OCI-LY1 (cell line): ENCODE results near the gene BICD2.

Experiments
- H2AFZ ChIP-seq: fragments of 200-600 bp; sonication (generic), shearing (Covaris generic); 2 replicates; pipeline ENCODE4 v1.6.0; 2014; ENCODE audit warnings: antibody characterized with exemption, mild to moderate bottlenecking, low read length
- H3F3A ChIP-seq: fragments of 200-600 bp; sonication (generic), shearing (Covaris generic); 2 replicates; pipeline ENCODE4 v1.6.0; 2014; ENCODE audit warnings: mild to moderate bottlenecking, antibody characterized with exemption, low read length, moderate library complexity; ENCODE audit not compliant: insufficient read depth
- H3K27ac ChIP-seq: fragments of 200-600 bp; sonication (generic); 2 replicates; pipeline ENCODE4 v1.5.1; 2014; ENCODE audit warnings: low read length, mixed run types, mild to moderate bottlenecking, low read depth; ENCODE audit not compliant: poor library complexity, severe bottlenecking
- H3K27me3 ChIP-seq: fragments of 200-600 bp; sonication (generic); 2 replicates; pipeline ENCODE4 v1.6.0; 2014; ENCODE audit warnings: antibody characterized with exemption, mild to moderate bottlenecking, low read length, moderate library complexity; ENCODE audit not compliant: insufficient read depth
- H3K36me3 ChIP-seq: fragments of 200-600 bp; sonication (generic); 2 replicates; pipeline ENCODE4 v1.6.1; 2014; ENCODE audit warnings: mild to moderate bottlenecking, antibody characterized with exemption, low read length, moderate library complexity, mixed read lengths; ENCODE audit not compliant: insufficient read depth
- H3K4me1 ChIP-seq: fragments of 200-600 bp; sonication (generic); 2 replicates; pipeline ENCODE4 v1.5.1; 2014; ENCODE audit warnings: mild to moderate bottlenecking, low read length, moderate library complexity; ENCODE audit not compliant: insufficient read depth, severe bottlenecking
- H3K4me2 ChIP-seq: fragments of 200-600 bp; sonication (generic), shearing (Covaris generic); 2 replicates; pipeline ENCODE4 v1.6.1; 2014; ENCODE audit warnings: low read length
- H3K4me3 ChIP-seq: fragments of 200-600 bp; sonication (generic); 2 replicates; pipeline ENCODE4 v1.5.1; 2014; ENCODE audit warnings: low read length, low read depth, mild to moderate bottlenecking, mixed read lengths; ENCODE audit not compliant: poor library complexity, severe bottlenecking
- H3K79me2 ChIP-seq: fragments of 200-600 bp; shearing (Covaris generic); 2 replicates; pipeline ENCODE4 v1.6.1; 2016; ENCODE audit warnings: mixed run types, low read length, mixed read lengths; ENCODE audit not compliant: insufficient read depth
- H3K9ac ChIP-seq: fragments of 200-600 bp; sonication (generic), shearing (Covaris generic); 2 replicates; pipeline ENCODE4 v1.6.1; 2014; ENCODE audit warnings: mild to moderate bottlenecking, low read length, mixed read lengths
- H3K9me2 ChIP-seq: fragments of 200-600 bp; sonication (generic), shearing (Covaris generic); 2 replicates; pipeline ENCODE4 v1.6.1; 2014; ENCODE audit warnings: low read depth, mild to moderate bottlenecking, low read length, mixed read lengths
- H3K9me3 ChIP-seq: fragments of 200-600 bp; shearing (Covaris generic); 2 replicates; pipeline ENCODE4 v1.6.1; 2014; ENCODE audit warnings: low read length, mixed read lengths
- H4K20me1 ChIP-seq: fragments of 200-600 bp; sonication (generic), shearing (Covaris generic); 2 replicates; pipeline ENCODE4 v1.6.0; 2016; ENCODE audit warnings: mild to moderate bottlenecking, low read length; ENCODE audit not compliant: insufficient read depth
- EZH2 ChIP-seq: fragments of 200-600 bp; sonication (generic), shearing (Covaris generic); IDR thresholded peaks from 2 replicates; pipeline ENCODE4 v1.8.0; 2017; ENCODE audit warnings: borderline replicate concordance, mixed run types, mild to moderate bottlenecking, antibody characterized with exemption, low read length, moderate library complexity, mixed read lengths
- TF ChIP-seq, protein P1 (sequence below): fragments of 200-600 bp; sonication (generic), shearing (Covaris generic); IDR thresholded peaks from 2 replicates; pipeline ENCODE4 v1.5.1; 2017; ENCODE audit warnings: mild to moderate bottlenecking, antibody characterized with exemption, low read length, moderate library complexity, mixed read lengths

Gene BICD2

DNA sequence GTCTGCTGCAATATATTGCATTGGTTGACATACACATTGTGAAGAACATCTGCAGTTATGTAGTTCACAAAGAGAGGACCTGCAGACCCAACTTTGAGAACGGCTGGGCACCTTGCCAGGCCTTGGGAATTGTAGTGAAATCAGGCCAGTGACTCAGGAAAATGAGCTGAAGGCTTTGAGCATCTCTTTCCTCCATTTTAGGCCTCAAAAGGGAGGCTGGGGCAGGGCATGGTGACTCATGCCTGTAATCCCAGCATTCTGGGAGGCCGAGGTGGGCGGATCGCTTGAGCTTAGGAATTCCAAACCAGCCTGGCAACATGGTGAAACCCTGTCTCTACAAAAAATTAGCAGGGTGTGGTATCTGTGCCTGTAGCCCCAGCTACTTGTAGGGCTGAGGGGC, 93.3 kb downstream of the BICD2 start:
- no peak overlapping the region for H3K27ac ChIP-seq
- peaks cover 34% of the 10 kb centered on the region for H3K4me1 ChIP-seq
- peak overlapping the region; percentile 93 for H3K4me3 ChIP-seq
- peak overlapping the region; percentile 75 for H3K4me2 ChIP-seq
- TF ChIP-seq, protein P1, sequence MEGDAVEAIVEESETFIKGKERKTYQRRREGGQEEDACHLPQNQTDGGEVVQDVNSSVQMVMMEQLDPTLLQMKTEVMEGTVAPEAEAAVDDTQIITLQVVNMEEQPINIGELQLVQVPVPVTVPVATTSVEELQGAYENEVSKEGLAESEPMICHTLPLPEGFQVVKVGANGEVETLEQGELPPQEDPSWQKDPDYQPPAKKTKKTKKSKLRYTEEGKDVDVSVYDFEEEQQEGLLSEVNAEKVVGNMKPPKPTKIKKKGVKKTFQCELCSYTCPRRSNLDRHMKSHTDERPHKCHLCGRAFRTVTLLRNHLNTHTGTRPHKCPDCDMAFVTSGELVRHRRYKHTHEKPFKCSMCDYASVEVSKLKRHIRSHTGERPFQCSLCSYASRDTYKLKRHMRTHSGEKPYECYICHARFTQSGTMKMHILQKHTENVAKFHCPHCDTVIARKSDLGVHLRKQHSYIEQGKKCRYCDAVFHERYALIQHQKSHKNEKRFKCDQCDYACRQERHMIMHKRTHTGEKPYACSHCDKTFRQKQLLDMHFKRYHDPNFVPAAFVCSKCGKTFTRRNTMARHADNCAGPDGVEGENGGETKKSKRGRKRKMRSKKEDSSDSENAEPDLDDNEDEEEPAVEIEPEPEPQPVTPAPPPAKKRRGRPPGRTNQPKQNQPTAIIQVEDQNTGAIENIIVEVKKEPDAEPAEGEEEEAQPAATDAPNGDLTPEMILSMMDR, result no peak
- no peak for TF ChIP-seq EZH2
- H3K36me3 ChIP-seq, result peaks cover 11% of the 10 kb centered on the region; the same call in 1 of the 2 replicates
- H3K9me3 ChIP-seq, result no peaks in the 10 kb centered on the region
- no peaks in the 10 kb centered on the region for H3K27me3 ChIP-seq
- H3K79me2 ChIP-seq, result peaks cover 23% of the 10 kb centered on the region
- no peaks in the 10 kb centered on the region for H3K9me2 ChIP-seq
- H3F3A ChIP-seq, result no peaks in the 10 kb centered on the region
- no peaks in the 10 kb centered on the region for H4K20me1 ChIP-seq
- no peak overlapping the region for H2AFZ ChIP-seq
- peak overlapping the region; percentile 99 for H3K9ac ChIP-seq

DNA sequence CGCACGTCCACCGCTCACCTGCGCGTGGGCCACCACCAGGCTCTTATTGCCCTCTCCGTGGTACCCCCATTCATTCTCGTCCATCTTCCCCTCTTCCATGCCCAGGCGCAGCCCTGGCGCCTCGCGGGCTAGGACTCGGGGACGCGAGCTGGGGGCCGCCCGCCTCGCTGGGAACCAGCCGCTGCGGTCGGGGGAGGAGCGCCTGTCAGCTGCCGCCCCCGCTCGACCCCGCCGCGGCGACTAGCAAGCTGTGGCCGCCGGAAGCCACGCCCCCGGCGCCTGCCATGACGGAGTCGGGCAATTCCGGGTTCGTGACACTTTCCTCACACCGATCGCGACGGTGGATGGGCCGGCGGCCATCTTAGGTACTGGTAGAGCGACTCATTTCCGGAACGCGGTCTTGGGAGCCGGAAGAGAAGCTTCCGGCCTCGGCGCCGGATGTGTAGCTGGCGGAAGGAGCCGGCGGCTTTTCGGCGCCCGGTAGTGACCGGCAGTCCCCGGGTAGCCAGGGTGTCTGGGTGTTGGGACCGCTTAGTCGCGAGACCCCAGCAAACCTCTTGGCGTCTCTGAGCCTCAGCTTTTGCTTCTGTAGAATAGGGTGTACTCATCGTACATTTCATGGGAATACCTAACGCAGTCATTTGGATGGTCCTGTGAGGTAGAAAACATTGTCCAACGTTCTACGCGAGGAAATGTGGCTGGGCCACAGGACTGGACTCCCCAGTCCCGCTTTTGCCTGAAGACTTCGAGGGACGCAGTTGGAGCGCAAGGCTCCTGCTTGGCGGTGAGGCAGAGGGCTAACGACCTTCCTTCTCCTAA, 94.5 kb downstream of the BICD2 start, which contains the start of gene IPPK:
Gene IPPK (minus strand): TSS at position 242 of the 819 bp plus-strand sequence. CDS start 143 bp downstream, at position 99.
- no peaks in the 10 kb centered on the region for H3K9me2 ChIP-seq
- peaks cover 18% of the 10 kb centered on the region; the same call in 1 of the 2 replicates for H3K36me3 ChIP-seq
- H3K27ac ChIP-seq, result peak within 1 kb of the TSS; percentile 68
- H3K79me2 ChIP-seq, result peaks cover 35% of the 10 kb centered on the region
- no peaks in the 10 kb centered on the region for H3K9me3 ChIP-seq
- H3F3A ChIP-seq, result no peaks in the 10 kb centered on the region
- H3K27me3 ChIP-seq, result no peaks in the 10 kb centered on the region
- H3K4me1 ChIP-seq, result peaks cover 46% of the 10 kb centered on the region
- H3K9ac ChIP-seq, result peak within 1 kb of the TSS; percentile 99
- H3K4me2 ChIP-seq, result peak within 1 kb of the TSS; percentile 97
- no peaks in the 10 kb centered on the region for H4K20me1 ChIP-seq
- TF ChIP-seq, protein P1, result no peak
- TF ChIP-seq EZH2, result no peak
- H3K4me3 ChIP-seq, result peak within 1 kb of the TSS; percentile 93
- H2AFZ ChIP-seq, result peak within 1 kb of the TSS; percentile 19; the same call in 1 of the 2 replicates

DNA sequence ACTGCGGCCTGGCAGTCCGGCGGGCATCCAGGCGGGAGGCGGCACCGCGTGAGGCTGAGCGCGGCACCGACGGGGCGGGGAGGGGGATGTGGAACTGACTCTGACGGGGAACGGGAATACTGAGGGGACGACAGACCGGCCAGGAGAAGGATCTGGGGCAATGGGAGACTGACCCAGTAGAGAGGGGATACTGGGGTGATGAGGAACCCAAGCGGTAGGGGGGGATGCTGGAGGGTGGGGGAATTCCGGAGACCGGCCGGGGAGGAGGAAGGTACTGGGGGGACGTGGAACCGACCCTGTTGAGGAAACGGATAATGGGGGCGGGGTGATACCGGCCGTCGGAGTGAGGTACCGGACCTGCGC, 95.1 kb downstream of the BICD2 start:
- no peaks in the 10 kb centered on the region for H3F3A ChIP-seq
- no peak overlapping the region for H2AFZ ChIP-seq
- peak overlapping the region; percentile 97 for H3K4me2 ChIP-seq
- H3K79me2 ChIP-seq, result peaks cover 38% of the 10 kb centered on the region
- peaks cover 52% of the 10 kb centered on the region for H3K4me1 ChIP-seq
- no peaks in the 10 kb centered on the region for H4K20me1 ChIP-seq
- no peaks in the 10 kb centered on the region for H3K9me2 ChIP-seq
- H3K27ac ChIP-seq, result peak overlapping the region; percentile 24
- H3K4me3 ChIP-seq, result peak overlapping the region; percentile 93
- H3K9me3 ChIP-seq, result no peaks in the 10 kb centered on the region
- peaks cover 18% of the 10 kb centered on the region; the same call in 1 of the 2 replicates for H3K36me3 ChIP-seq
- TF ChIP-seq, protein P1, result no peak
- no peak for TF ChIP-seq EZH2
- H3K9ac ChIP-seq, result peak overlapping the region; percentile 85
- H3K27me3 ChIP-seq, result no peaks in the 10 kb centered on the region
